ENCODE data around the gene CT45A5.
"Not testable (repeated sequence)": the region's sequence is repeated elsewhere in the genome, so short reads cannot be mapped to it uniquely, and the experiment has no call there.

Gene CT45A5, protein sequence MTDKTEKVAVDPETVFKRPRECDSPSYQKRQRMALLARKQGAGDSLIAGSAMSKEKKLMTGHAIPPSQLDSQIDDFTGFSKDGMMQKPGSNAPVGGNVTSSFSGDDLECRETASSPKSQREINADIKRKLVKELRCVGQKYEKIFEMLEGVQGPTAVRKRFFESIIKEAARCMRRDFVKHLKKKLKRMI

DNA sequence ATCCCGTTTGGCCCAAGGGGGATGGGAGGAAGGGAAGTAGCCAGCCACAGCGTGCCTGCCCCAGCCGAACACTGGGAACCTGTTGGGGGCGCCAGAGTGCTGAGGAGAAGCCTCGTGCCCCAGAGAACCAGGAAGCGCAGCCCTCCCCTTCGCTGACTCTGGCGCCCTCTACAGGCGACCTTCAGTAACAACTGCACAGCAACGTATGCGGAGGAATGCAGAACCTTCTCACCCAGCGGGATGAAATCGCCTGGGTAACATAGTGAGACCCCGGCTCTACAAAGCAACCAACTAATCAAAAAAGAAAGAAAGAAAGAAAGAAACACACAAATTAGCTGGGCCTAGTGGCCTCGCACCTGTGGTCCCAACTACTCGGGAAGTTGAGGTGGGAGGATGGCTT is at the start of gene CT45A5:
Gene CT45A5 (minus strand): TSS at position 101 of the 400 bp plus-strand sequence. CDS start 3,774 bp downstream, outside the sequence.
- H3K36me3 ChIP-seq (ENCODE audit: insufficient read depth, low read depth, low read length); H3K27me3 ChIP-seq (ENCODE audit: insufficient read depth, low read length); H3K27ac ChIP-seq (ENCODE audit: low read length); H3K9me3 ChIP-seq (ENCODE audit: insufficient read depth, low read depth, low read length); H3K9ac ChIP-seq (ENCODE audit: low read depth, low read length); H3K4me3 ChIP-seq (ENCODE audit: low read length); H3K4me1 ChIP-seq (ENCODE audit: insufficient read depth, low read length): not testable (repeated sequence)

DNA sequence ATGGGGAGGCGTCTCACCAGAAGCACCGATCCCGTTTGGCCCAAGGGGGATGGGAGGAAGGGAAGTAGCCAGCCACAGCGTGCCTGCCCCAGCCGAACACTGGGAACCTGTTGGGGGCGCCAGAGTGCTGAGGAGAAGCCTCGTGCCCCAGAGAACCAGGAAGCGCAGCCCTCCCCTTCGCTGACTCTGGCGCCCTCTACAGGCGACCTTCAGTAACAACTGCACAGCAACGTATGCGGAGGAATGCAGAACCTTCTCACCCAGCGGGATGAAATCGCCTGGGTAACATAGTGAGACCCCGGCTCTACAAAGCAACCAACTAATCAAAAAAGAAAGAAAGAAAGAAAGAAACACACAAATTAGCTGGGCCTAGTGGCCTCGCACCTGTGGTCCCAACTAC is 34.6 kb upstream of the CT45A5 start, which contains the start of gene CT45A2:
Gene CT45A2 (minus strand): TSS at position 101 of the 400 bp plus-strand sequence. CDS start 3,747 bp downstream, outside the sequence.
- H3K27me3 ChIP-seq (ENCODE audit: insufficient read depth, low read length); H3K4me1 ChIP-seq (ENCODE audit: insufficient read depth, low read length); H3K9me3 ChIP-seq (ENCODE audit: insufficient read depth, low read depth, low read length); H3K4me3 ChIP-seq (ENCODE audit: low read length); H3K9ac ChIP-seq (ENCODE audit: low read depth, low read length); H3K36me3 ChIP-seq (ENCODE audit: insufficient read depth, low read depth, low read length); H3K27ac ChIP-seq (ENCODE audit: low read length): not testable (repeated sequence)

DNA sequence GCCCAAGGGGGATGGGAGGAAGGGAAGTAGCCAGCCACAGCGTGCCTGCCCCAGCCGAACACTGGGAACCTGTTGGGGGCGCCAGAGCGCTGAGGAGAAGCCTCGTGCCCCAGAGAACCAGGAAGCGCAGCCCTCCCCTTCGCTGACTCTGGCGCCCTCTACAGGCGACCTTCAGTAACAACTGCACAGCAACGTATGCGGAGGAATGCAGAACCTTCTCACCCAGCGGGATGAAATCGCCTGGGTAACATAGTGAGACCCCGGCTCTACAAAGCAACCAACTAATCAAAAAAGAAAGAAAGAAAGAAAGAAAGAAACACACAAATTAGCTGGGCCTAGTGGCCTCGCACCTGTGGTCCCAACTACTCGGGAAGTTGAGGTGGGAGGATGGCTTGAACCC is 17.4 kb upstream of the CT45A5 start, which contains the start of gene CT45A6:
Gene CT45A6 (minus strand): TSS at position 101 of the 400 bp plus-strand sequence. CDS start 3,794 bp downstream, outside the sequence.
- not testable (repeated sequence) for H3K9ac ChIP-seq (ENCODE audit: low read depth, low read length); H3K4me3 ChIP-seq (ENCODE audit: low read length); H3K27me3 ChIP-seq (ENCODE audit: insufficient read depth, low read length); H3K27ac ChIP-seq (ENCODE audit: low read length); H3K9me3 ChIP-seq (ENCODE audit: insufficient read depth, low read depth, low read length); H3K4me1 ChIP-seq (ENCODE audit: insufficient read depth, low read length); H3K36me3 ChIP-seq (ENCODE audit: insufficient read depth, low read depth, low read length)

DNA sequence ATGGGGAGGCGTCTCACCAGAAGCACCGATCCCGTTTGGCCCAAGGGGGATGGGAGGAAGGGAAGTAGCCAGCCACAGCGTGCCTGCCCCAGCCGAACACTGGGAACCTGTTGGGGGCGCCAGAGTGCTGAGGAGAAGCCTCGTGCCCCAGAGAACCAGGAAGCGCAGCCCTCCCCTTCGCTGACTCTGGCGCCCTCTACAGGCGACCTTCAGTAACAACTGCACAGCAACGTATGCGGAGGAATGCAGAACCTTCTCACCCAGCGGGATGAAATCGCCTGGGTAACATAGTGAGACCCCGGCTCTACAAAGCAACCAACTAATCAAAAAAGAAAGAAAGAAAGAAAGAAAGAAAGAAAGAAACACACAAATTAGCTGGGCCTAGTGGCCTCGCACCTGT is 17.2 kb downstream of the CT45A5 start, which contains the start of gene CT45A3:
Gene CT45A3 (minus strand): TSS at position 101 of the 400 bp plus-strand sequence. CDS start 3,747 bp downstream, outside the sequence.
- H3K27ac ChIP-seq (ENCODE audit: low read length); H3K4me1 ChIP-seq (ENCODE audit: insufficient read depth, low read length); H3K4me3 ChIP-seq (ENCODE audit: low read length); H3K9me3 ChIP-seq (ENCODE audit: insufficient read depth, low read depth, low read length); H3K36me3 ChIP-seq (ENCODE audit: insufficient read depth, low read depth, low read length); H3K27me3 ChIP-seq (ENCODE audit: insufficient read depth, low read length); H3K9ac ChIP-seq (ENCODE audit: low read depth, low read length): not testable (repeated sequence)

DNA sequence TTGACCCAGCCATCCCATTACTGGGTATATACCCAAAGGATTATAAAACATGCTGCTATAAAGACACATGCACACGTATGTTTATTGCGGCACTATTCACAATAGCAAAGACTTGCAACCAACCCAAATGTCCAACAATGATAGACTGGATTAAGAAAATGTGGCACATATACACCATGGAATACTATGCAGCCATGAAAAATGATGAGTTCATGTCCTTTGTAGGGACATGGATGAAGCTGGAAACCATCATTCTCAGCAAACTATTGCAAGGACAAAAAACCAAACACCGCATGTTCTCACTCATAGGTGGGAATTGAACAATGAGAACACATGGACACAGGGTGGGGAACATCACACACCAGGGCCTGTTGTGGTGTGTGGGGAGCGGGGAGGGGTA is 40.6 kb downstream of the CT45A5 start:
- not testable (repeated sequence) for H3K9me3 ChIP-seq (ENCODE audit: insufficient read depth, low read depth, low read length)

DNA sequence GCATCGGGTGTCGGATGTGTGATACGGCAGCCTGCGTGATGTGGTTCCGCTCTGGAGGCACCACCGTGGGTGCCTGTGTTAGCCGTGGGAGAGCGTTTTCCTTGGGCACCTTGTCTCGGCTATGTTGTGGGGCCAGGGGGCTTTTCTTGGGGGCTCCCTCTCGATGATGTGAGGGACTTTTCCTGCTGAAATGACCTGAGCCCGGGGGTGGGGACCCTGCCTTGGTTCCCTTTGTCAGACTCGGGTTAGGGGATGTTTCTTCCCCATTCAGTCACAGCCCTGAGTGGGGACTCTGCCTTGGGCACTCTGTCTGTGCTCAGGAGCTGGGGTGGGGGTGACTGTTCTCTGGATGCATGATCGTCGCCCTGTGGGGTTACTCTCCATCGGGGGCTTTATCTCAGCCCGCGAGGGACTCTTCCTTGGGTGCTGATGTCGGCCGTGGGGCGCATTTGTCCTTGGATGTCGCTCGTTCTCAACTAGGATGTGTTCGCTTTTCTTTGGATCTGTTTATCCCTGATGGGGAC is 44.0 kb downstream of the CT45A5 start:
- no peaks in the 10 kb centered on the region; the same call in 1 of the 2 replicates for H3K9me3 ChIP-seq (ENCODE audit: insufficient read depth, low read depth, low read length)
- no peaks in the 10 kb centered on the region for H3K4me1 ChIP-seq (ENCODE audit: insufficient read depth, low read length)
- no peaks in the 10 kb centered on the region for H3K36me3 ChIP-seq (ENCODE audit: insufficient read depth, low read depth, low read length)
- H3K4me3 ChIP-seq (ENCODE audit: low read length), result no peak overlapping the region
- no peak overlapping the region for H3K27ac ChIP-seq (ENCODE audit: low read length)
- H3K27me3 ChIP-seq (ENCODE audit: insufficient read depth, low read length), result no peaks in the 10 kb centered on the region
- H3K9ac ChIP-seq (ENCODE audit: low read depth, low read length), result no peak overlapping the region

More for the DNA sequence above, 40.6 kb downstream of the CT45A5 start:
- H3K36me3 ChIP-seq (ENCODE audit: insufficient read depth, low read depth, low read length); H3K9ac ChIP-seq (ENCODE audit: low read depth, low read length); H3K4me1 ChIP-seq (ENCODE audit: insufficient read depth, low read length); H3K27me3 ChIP-seq (ENCODE audit: insufficient read depth, low read length); H3K27ac ChIP-seq (ENCODE audit: low read length); H3K4me3 ChIP-seq (ENCODE audit: low read length): not testable (repeated sequence)

DNA sequence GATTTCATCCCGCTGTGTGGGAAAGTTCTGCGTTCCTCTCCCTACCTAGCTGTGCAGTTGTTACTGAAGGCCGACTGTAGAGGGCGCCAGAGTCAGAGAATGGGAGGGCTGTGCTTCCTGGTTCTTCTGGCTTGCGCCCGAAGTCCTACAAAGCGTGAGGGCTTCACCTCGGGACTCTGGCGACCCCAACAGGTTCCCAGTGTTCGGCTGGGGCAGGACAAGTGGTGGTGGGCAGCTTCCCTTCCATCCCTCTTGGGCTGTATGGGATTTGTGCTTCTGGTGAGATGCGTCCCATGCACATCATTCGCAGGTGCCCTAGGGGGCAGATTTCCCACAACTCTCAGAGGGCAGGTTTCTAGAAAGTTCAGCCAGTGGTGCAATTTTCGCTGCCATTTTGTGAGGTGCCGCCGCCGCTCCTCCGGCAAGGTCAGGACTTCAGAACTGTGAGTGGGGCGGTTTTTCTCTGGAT is 44.6 kb downstream of the CT45A5 start:
- Histone ChIP-seq H3K27ac (ENCODE audit: low read length) (no peak overlapping the region), H3K9ac (ENCODE audit: low read depth, low read length) (no peak overlapping the region), H3K27me3 (ENCODE audit: insufficient read depth, low read length) (no peaks in the 10 kb centered on the region), H3K36me3 (ENCODE audit: insufficient read depth, low read depth, low read length) (no peaks in the 10 kb centered on the region), H3K9me3 (ENCODE audit: insufficient read depth, low read depth, low read length) (no peaks in the 10 kb centered on the region; the same call in 1 of the 2 replicates), H3K4me1 (ENCODE audit: insufficient read depth, low read length) (no peaks in the 10 kb centered on the region), H3K4me3 (ENCODE audit: low read length) (no peak overlapping the region)

DNA sequence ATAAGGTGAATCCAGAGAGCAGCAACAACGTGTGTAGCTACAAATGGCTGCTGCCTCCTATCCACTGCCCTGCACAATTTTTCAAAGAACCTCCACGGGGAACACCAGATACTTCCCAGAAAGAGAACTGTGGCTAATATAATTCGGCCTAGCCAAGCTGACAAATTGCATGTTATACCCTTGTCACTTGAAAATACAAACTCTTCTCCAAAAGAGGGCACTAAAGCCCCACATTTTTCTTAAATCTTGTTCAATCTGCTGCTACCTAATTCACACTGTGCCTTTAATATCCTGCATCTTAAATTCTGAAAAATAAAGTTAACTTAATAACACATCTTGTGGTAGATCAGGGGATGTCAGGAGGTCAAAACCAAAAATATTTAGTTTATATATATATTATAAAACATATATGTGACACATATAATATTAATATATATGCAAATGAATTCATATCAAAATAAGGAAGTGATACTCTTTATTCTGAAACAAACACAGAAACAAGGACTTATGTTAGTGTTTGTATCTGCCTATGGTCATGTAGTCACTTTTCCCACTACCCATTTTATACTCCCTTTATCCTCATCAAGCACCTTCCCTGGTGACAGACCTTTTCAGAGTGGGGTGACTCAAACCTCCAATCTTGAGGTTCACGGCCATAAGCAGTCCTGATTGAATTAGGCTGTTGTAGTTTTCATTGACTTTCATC is 47.8 kb downstream of the CT45A5 start:
- Histone ChIP-seq H3K4me3 (ENCODE audit: low read length) (no peak overlapping the region), H3K36me3 (ENCODE audit: insufficient read depth, low read depth, low read length) (no peaks in the 10 kb centered on the region), H3K4me1 (ENCODE audit: insufficient read depth, low read length) (no peaks in the 10 kb centered on the region), H3K27ac (ENCODE audit: low read length) (no peak overlapping the region), H3K27me3 (ENCODE audit: insufficient read depth, low read length) (no peaks in the 10 kb centered on the region), H3K9me3 (ENCODE audit: insufficient read depth, low read depth, low read length) (no peaks in the 10 kb centered on the region), H3K9ac (ENCODE audit: low read depth, low read length) (no peak overlapping the region)

DNA sequence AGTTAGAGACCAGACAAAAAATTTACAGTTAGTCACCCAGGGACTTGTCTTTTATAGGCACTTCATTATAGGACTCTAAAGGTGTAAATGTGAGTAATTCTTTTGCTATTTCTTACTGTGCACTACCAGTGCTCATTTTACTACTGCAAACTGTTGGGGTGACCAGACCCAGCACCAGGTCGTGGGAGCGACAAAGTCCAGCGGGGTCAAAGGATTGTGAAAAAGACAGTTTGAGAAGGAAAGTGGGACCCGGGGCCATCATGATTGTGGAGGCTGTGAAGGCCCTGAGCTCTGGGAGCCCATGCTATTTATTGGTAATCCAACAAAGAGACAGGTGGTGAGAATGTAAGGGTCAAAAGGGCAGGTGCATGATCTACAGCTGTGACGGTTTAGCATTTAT is 50.6 kb downstream of the CT45A5 start:
- H3K4me3 ChIP-seq (ENCODE audit: low read length); H3K27ac ChIP-seq (ENCODE audit: low read length); H3K9ac ChIP-seq (ENCODE audit: low read depth, low read length): not testable (repeated sequence)

More for the DNA sequence above, 50.6 kb downstream of the CT45A5 start:
- H3K27me3 ChIP-seq (ENCODE audit: insufficient read depth, low read length); H3K4me1 ChIP-seq (ENCODE audit: insufficient read depth, low read length); H3K9me3 ChIP-seq (ENCODE audit: insufficient read depth, low read depth, low read length); H3K36me3 ChIP-seq (ENCODE audit: insufficient read depth, low read depth, low read length): not testable (repeated sequence)

Data from iPS-20b (cell line).